Brain microvascular endothelial cell (primary cell): ENCODE measurements around the gene CBY1.

ENCODE experiments used
- DNase-seq: peaks from one replicate; pipeline ENCODE4 v3.0.0-alpha.2; 2020
- H3K27ac ChIP-seq: fragments of 250-450 bp; sonication (Bioruptor Pico); 2 replicates; pipeline ENCODE4 v1.5.1; 2020; ENCODE audit warnings: mild to moderate bottlenecking, moderate library complexity
- H3K27me3 ChIP-seq: fragments of 250-450 bp; sonication (Bioruptor Pico); replicated peaks from 2 replicates; pipeline ENCODE4 v1.5.1; 2020; ENCODE audit warnings: mild to moderate bottlenecking
- H3K36me3 ChIP-seq: fragments of 250-450 bp; sonication (Bioruptor Pico); replicated peaks from 2 replicates; pipeline ENCODE4 v1.5.1; 2020; ENCODE audit warnings: mild to moderate bottlenecking
- H3K4me3 ChIP-seq: 2 replicates; pipeline ENCODE4 v1.5.1; 2011; ENCODE audit warnings: low read depth, mild to moderate bottlenecking, control low read depth, low read length, moderate library complexity
- CTCF ChIP-seq: IDR thresholded peaks from 2 replicates; pipeline ENCODE4 v1.5.1; 2011; ENCODE audit warnings: low read depth, mild to moderate bottlenecking, moderate library complexity, low read length, control low read depth, inconsistent platforms; ENCODE audit errors: missing control alignments
- in situ Hi-C: cut with HindIII; loops from 2 replicates; pipeline ENCODE4 v1.10.0; 2017; ENCODE audit warnings: low sequenced_read_pairs, low pct_ligation_motif_present

Gene CBY1

GRCh38 chr22:38696606-38697424, 40.4 kb downstream of the CBY1 start:
- Histone ChIP-seq H3K27ac (peak overlapping the region; percentile 77), H3K4me3 (peak overlapping the region; percentile 18), H3K27me3 (no peaks in the 10 kb centered on the region), H3K36me3 (peaks cover 16% of the 10 kb centered on the region)
- no peak for TF ChIP-seq CTCF
- peak; percentile 80 for DNase-seq
- in situ Hi-C loops: no loop called here

DNA sequence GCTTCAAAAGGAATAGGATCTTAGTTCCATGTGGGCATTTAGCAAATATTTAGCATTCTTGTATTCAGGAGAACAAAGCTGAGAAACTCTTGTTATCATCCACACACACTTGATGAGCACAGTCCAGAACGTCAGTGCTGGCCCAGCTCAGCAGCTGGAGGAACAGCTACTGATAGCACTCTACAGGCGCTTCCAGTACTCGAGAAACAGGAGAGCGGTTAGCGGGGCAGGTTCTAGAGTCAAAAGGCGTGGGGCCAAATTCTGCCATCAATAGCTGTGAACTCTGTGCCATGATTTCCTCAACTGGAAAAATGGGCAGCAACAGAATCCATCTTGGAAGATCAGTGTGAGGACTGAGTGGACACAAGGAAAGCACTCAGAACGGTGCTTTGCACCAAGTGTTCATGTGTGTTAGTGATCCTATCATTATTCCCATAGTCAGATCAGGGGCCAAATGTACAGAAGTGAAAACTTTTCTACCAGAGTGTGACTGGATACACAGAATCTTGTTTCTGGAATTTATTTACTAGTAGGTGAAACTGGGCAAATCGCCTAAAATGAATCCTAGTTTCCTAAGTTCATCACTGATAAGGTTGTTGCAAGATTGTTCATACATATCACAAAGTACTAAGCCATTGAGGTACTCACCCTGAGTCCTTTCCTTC, 41.1 kb downstream of the CBY1 start:
- DNase-seq: peak; percentile 61
- in situ Hi-C loops: no loop called here
- peak overlapping the region; percentile 77 for H3K27ac ChIP-seq

DNA sequence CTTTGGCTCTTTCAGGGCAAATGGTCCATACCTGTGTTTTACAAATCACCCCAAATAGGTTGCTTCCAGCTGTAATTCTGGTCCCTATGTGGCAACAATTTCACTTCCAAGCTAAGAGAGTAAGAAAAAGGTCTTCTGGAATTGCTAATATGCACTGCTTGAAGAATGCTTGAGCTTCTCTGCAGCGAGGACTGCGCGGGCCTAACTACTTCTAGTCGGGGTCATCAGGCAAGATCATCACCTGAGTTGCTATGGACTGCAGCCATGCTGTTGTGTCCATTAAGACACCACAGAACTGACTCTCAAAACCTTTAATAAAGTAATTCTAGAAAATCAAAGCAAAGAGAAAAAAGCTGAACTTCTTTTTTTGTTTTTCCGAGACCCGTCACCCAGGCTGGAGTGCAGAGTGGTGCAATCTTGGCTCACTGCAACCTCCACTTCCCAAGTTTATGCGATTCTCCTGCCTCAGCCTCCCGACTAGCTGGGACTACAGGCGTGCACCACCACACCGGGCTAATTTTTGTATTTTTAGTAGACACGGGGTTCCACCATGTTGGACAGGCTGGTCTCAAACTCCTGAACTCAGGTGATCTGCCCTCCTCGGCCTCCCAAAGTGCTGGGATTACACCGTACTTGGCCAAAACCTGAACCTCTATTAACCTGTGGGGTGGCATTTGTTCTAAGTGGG, 42.1 kb downstream of the CBY1 start:
- no peak for DNase-seq
- no peaks in the 10 kb centered on the region for H3K27me3 ChIP-seq
- TF ChIP-seq CTCF: no peak
- H3K36me3 ChIP-seq: peaks cover 11% of the 10 kb centered on the region
- peak overlapping the region; percentile 87 for H3K4me3 ChIP-seq
- in situ Hi-C loops: no loop called here
- peak overlapping the region; percentile 77 for H3K27ac ChIP-seq

More for the DNA sequence above, 41.1 kb downstream of the CBY1 start:
- H3K36me3 ChIP-seq: peaks cover 11% of the 10 kb centered on the region
- no peaks in the 10 kb centered on the region for H3K27me3 ChIP-seq
- TF ChIP-seq CTCF: no peak
- peak overlapping the region; percentile 87 for H3K4me3 ChIP-seq

- Histone ChIP-seq H3K27me3 (no peaks in the 10 kb centered on the region), H3K27ac (peak overlapping the region; percentile 97), H3K36me3 (peaks cover 8% of the 10 kb centered on the region), H3K4me3 (peak overlapping the region; percentile 87)
- TF ChIP-seq CTCF: no peak
- DNase-seq: no peak
- in situ Hi-C loops: no loop called here
These were observed 42.7 kb downstream of the CBY1 start for GRCh38 chr22:38699143-38699542.

- H3K27me3 ChIP-seq: no peaks in the 10 kb centered on the region
- DNase-seq: no peak
- in situ Hi-C loops: no loop called here
- peaks cover 4% of the 10 kb centered on the region for H3K36me3 ChIP-seq
- peak overlapping the region; percentile 87 for H3K4me3 ChIP-seq
- no peak for TF ChIP-seq CTCF
- H3K27ac ChIP-seq: peak overlapping the region; percentile 97
These were observed 43.3 kb downstream of the CBY1 start for GRCh38 chr22:38699784-38700183.
